Smooth muscle cell (in vitro differentiated cells): ENCODE measurements around the gene PIGL. TPM values are rescaled to one million over a fixed set of nuclear protein-coding genes. Genes with fewer than 3 reads are reported as not detected.
"Not testable (repeated sequence)": the region's sequence is repeated elsewhere in the genome, so short reads cannot be mapped to it uniquely, and the experiment has no call there.

Experiments used
- DNase-seq: peaks from one replicate; lab custom pipeline; 2025; ENCODE audit not compliant: unreplicated experiment; lab: John Stamatoyannopoulos, UW
- H2AFZ ChIP-seq: fragments of 200-600 bp; sonication (generic); 2 replicates; pipeline ENCODE4 v1.6.0; 2016; ENCODE audit warnings: antibody characterized with exemption, low read depth, mild to moderate bottlenecking
- H3F3A ChIP-seq: fragments of 200-600 bp; sonication (generic); 2 replicates; pipeline ENCODE4 v1.6.0; 2017; ENCODE audit warnings: antibody characterized with exemption, low read depth
- H3K27ac ChIP-seq: fragments of 200-600 bp; sonication (generic); 2 replicates; pipeline ENCODE4 v1.5.1; 2016; ENCODE audit warnings: low read depth, mild to moderate bottlenecking
- H3K27me3 ChIP-seq: fragments of 200-600 bp; sonication (generic); 2 replicates; pipeline ENCODE4 v1.6.1; 2016; ENCODE audit warnings: low read depth, mild to moderate bottlenecking
- H3K36me3 ChIP-seq: fragments of 200-600 bp; sonication (generic); 2 replicates; pipeline ENCODE4 v1.5.1; 2016; ENCODE audit warnings: low read depth
- H3K4me1 ChIP-seq: fragments of 200-600 bp; sonication (generic); 2 replicates; pipeline ENCODE4 v1.5.1; 2016; ENCODE audit warnings: low read depth
- H3K4me2 ChIP-seq: fragments of 200-600 bp; sonication (generic); 2 replicates; pipeline ENCODE4 v1.6.0; 2016; ENCODE audit warnings: mild to moderate bottlenecking
- H3K4me3 ChIP-seq: fragments of 200-600 bp; sonication (generic); 2 replicates; pipeline ENCODE4 v1.5.1; 2016; ENCODE audit warnings: mild to moderate bottlenecking
- H3K79me2 ChIP-seq: fragments of 200-600 bp; sonication (generic); 2 replicates; pipeline ENCODE4 v1.6.0; 2016; ENCODE audit warnings: low read depth, mild to moderate bottlenecking
- H3K9ac ChIP-seq: fragments of 200-600 bp; sonication (generic); 2 replicates; pipeline ENCODE4 v1.6.0; 2016; ENCODE audit warnings: low read depth
- H3K9me3 ChIP-seq: fragments of 200-600 bp; sonication (generic); replicated peaks from 2 replicates; pipeline ENCODE4 v1.5.1; 2016; ENCODE audit warnings: low read depth
- H4K20me1 ChIP-seq: fragments of 200-600 bp; sonication (generic); 2 replicates; pipeline ENCODE4 v1.6.0; 2016; ENCODE audit warnings: low read depth
- WGBS: methylation state at CpG from one replicate; pipeline ENCODE4 v1.1.7; 2016; ENCODE audit warnings: low lambda C conversion rate; 5-methylcytosine and 5-hydroxymethylcytosine counted together
- polyA plus RNA-seq: library from polyadenylated mRNA; unstranded; fragments of >200 nt; fragmentation: Nextera tagmentation; extraction: Ambion mirVana; gene quantifications from 2 replicates; pipeline ENCODE4 v1.2.1, GENCODE V29; 2016
- total RNA-seq: library from RNA; depleted of rRNA; stranded (reverse); fragments of >200 nt; gene quantifications from 2 replicates; pipeline ENCODE4 v1.2.3, GENCODE V29; 2014
- TF ChIP-seq, protein P1 (sequence below): fragments of 200-600 bp; sonication (generic); IDR thresholded peaks from 2 replicates; pipeline ENCODE4 v1.5.1; 2017; ENCODE audit warnings: borderline replicate concordance, mild to moderate bottlenecking, antibody characterized with exemption; ENCODE audit not compliant: insufficient read depth, poor library complexity, severe bottlenecking

Gene PIGL
- total and polyA plus RNA-seq, 2 experiments from 2014 or later: 20.2 to 56.0 TPM

- Histone ChIP-seq H2AFZ (no peak overlapping the region), H3K27me3 (no peaks in the 10 kb centered on the region), H3K4me1 (no peaks in the 10 kb centered on the region), H3F3A (peaks cover 16% of the 10 kb centered on the region), H3K36me3 (no peaks in the 10 kb centered on the region), H3K4me2 (no peak overlapping the region), H4K20me1 (no peaks in the 10 kb centered on the region), H3K4me3 (no peak overlapping the region), H3K79me2 (no peaks in the 10 kb centered on the region), H3K9ac (no peak overlapping the region), H3K27ac (peak overlapping the region; percentile 80), H3K9me3 (no peaks in the 10 kb centered on the region)
- TF ChIP-seq, protein P1, sequence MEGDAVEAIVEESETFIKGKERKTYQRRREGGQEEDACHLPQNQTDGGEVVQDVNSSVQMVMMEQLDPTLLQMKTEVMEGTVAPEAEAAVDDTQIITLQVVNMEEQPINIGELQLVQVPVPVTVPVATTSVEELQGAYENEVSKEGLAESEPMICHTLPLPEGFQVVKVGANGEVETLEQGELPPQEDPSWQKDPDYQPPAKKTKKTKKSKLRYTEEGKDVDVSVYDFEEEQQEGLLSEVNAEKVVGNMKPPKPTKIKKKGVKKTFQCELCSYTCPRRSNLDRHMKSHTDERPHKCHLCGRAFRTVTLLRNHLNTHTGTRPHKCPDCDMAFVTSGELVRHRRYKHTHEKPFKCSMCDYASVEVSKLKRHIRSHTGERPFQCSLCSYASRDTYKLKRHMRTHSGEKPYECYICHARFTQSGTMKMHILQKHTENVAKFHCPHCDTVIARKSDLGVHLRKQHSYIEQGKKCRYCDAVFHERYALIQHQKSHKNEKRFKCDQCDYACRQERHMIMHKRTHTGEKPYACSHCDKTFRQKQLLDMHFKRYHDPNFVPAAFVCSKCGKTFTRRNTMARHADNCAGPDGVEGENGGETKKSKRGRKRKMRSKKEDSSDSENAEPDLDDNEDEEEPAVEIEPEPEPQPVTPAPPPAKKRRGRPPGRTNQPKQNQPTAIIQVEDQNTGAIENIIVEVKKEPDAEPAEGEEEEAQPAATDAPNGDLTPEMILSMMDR: no peak
- WGBS: 82% methylated on average over 4 of the region's 4 CpGs
- no peak for DNase-seq
These were observed 85.8 kb downstream of the PIGL start for GRCh38 chr17:16302856-16303255.

DNA sequence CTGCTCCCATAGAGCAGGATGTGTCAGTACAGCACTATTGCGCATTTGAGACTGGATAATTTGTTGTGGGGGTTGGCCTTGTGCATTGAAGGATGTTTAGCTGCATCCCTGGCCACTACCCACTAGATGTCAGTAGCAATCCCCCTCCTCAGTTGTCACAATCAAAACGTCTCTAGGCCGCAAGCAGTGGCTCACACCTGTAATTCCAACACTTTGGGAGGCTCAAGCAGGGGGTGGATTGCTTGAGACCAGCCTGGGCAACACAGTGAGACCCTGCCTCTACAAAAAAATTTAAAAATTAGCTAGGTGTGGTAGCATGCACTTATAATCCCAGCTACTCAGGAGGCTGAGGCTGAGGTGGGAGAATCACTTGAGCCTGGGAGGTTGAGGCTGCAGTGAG, 87.8 kb downstream of the PIGL start:
- Histone ChIP-seq H3K4me1 (no peaks in the 10 kb centered on the region), H4K20me1 (no peaks in the 10 kb centered on the region), H3F3A (peaks cover 16% of the 10 kb centered on the region), H3K36me3 (no peaks in the 10 kb centered on the region), H3K9ac (no peak overlapping the region), H3K79me2 (no peaks in the 10 kb centered on the region), H3K27ac (no peak overlapping the region), H3K4me3 (no peak overlapping the region), H3K4me2 (no peak overlapping the region), H3K27me3 (no peaks in the 10 kb centered on the region), H3K9me3 (no peaks in the 10 kb centered on the region), H2AFZ (no peak overlapping the region)
- no peak for DNase-seq
- TF ChIP-seq, protein P1: peak; percentile 37
- WGBS: 73% methylated on average over 3 of the region's 3 CpGs

DNA sequence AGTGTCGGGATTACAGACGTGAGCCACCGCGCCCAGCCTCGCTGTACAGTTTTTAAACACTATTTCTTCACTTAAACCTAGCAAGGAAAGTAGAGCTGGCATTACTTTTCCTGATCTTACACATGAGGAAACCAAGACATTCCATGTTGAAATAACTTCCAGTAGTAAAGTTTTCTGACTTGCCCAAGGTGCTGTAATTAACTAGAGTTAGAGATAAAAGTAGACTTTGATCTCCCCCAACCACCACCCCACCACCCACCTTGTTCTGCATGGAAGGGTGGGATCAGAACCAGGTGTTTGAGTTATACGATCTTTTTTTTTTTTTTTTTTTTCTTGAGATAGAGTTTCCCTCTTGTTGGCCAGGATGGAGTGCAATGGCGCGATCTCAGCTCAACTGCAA, 89.2 kb downstream of the PIGL start:
- H3K27me3 ChIP-seq: no peaks in the 10 kb centered on the region
- DNase-seq: no peak
- no peak overlapping the region for H3K27ac ChIP-seq
- no peak overlapping the region for H2AFZ ChIP-seq
- no peaks in the 10 kb centered on the region for H3K4me1 ChIP-seq
- H3K36me3 ChIP-seq: no peaks in the 10 kb centered on the region
- no peak overlapping the region for H3K4me3 ChIP-seq
- H3K4me2 ChIP-seq: no peak overlapping the region
- peaks cover 16% of the 10 kb centered on the region for H3F3A ChIP-seq
- TF ChIP-seq, protein P1: no peak
- H3K9me3 ChIP-seq: no peaks in the 10 kb centered on the region
- no peak overlapping the region for H3K9ac ChIP-seq
- WGBS: over 99% methylated on average over 8 of the region's 8 CpGs
- H4K20me1 ChIP-seq: no peaks in the 10 kb centered on the region
- H3K79me2 ChIP-seq: no peaks in the 10 kb centered on the region

DNA sequence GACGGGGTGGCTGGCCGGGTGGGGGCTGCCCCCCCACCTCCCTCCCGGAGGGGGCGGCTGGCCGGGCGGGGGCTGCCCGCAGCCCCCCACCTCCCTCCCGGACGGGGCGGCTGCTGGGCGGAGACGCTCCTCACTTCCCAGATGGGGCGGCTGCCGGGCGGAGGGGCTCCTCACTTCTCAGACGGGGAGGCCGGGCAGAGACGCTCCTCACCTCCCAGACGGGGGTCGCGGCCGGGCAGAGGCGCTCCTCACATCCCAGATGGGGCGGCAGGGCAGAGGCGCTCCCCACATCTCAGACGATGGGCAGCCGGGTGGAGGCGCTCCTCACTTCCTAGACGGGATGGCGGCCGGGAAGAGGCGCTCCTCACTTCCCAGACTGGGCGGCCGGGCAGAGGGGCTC, 95.1 kb downstream of the PIGL start:
- not testable (repeated sequence) for H3K9ac ChIP-seq, H3K27me3 ChIP-seq, DNase-seq, H3K27ac ChIP-seq, H3K36me3 ChIP-seq, H4K20me1 ChIP-seq, H3K4me2 ChIP-seq, H3K9me3 ChIP-seq, H3F3A ChIP-seq, H3K4me3 ChIP-seq, H3K79me2 ChIP-seq, H3K4me1 ChIP-seq, H2AFZ ChIP-seq
- WGBS: 100% methylated on average over 11 of the region's 34 CpGs
